Measurements from ENCODE around the gene OGFR.
"Not testable (repeated sequence)": the region's sequence is repeated elsewhere in the genome, so short reads cannot be mapped to it uniquely, and the experiment has no call there.

The OGFR gene

GRCh38 chr20:62841705-62842212 is 37.1 kb downstream of the OGFR start:
- no peak for DNase-seq

DNA sequence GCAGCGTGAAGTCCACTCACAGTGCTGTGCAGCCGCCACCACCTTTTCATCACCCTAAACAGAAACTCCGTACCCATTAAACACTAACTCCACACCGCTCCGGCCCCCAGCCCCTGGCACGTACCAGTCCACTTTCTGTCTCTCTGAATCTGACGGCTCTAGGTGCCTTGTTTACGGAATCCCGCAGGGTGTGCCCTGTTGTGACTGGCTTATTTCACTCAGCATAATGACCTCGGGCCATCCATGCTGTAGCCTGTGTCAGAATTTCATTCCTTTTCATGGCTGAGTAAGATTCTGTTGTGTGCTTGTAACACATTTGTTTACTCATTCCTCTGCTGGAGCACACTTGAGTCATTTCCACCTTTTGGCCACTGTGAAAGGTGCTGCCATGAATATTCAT is 39.0 kb downstream of the OGFR start:
- DNase-seq = no peak

DNA sequence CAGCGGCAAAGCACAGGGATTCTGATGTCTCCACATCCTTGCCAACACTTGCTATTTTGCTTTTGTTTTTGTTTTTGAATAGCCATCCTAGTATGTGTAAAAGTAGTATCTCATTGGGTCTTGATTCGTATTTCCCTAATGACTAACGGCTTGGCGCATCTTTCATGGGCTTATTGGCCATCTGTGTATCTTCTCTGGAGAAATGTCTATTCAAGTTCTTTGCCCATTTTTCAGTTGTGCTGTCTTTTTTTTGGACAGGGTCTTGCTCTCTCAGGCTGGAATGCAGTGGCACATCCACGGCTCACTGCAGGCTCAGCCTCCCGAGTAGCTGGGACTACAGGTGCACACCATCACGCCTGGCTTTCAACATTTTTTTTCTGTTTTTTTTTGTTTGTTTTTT is 39.5 kb downstream of the OGFR start:
- DNase-seq = no peak

GRCh38 chr20:62845416-62846160 is 41.0 kb downstream of the OGFR start:
- no peak for DNase-seq

DNA sequence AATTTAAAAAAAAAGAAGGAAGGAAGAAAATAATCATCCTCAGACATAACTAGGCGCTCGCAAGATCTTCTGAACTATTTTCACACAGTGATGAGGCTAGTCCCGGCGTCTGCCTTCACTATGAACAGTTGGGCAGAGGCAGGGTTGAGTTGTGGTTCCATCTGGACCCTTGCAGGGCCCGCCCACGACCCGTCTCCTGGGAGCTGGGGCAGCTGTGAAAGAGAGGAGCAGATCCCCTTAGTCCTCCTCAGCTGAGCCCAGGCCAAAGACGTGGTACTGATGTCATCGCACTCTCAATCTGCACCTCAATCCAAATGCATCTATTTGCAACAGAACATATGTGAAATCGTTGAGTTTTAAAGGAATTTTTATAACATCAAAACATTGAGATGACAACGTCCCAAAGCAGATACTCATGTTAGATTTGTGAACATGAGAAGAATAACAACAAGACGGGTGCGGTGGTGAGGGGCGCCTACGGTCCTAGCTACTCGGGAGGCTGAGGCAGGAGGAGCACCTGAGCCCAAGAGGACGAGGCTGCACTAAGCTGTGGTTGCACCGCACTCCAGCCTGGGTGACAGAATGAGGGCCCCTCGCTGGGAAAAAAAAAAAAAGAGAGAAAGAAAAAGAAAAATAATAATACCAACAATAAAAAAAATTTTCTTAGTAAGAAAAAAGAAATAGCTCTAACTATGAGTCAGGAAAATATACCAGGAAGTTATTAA is 41.7 kb downstream of the OGFR start:
- no peak for DNase-seq

- not testable (repeated sequence) for DNase-seq
Measured at GRCh38 chr20:62848917-62849316, 44.3 kb downstream of the OGFR start.

DNA sequence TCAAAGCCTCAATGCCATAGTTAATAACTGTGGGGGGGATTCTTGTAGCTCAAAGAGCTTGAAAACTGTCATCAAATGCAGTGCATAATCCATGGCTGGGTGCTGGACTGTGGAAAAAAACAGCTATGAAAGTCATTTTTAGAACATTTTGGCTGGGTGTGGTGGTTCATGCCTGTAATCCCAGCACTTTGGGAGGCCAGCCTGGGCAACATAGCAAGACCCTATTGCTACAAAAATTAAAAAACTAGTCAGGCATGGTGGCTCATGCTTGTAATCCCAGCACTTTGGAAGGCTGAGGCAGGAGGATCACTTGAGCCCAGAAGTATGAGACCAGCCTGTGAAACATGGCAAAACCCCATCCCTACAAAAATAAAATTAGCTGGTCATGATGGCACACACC is 44.8 kb downstream of the OGFR start:
- no peak for DNase-seq

DNA sequence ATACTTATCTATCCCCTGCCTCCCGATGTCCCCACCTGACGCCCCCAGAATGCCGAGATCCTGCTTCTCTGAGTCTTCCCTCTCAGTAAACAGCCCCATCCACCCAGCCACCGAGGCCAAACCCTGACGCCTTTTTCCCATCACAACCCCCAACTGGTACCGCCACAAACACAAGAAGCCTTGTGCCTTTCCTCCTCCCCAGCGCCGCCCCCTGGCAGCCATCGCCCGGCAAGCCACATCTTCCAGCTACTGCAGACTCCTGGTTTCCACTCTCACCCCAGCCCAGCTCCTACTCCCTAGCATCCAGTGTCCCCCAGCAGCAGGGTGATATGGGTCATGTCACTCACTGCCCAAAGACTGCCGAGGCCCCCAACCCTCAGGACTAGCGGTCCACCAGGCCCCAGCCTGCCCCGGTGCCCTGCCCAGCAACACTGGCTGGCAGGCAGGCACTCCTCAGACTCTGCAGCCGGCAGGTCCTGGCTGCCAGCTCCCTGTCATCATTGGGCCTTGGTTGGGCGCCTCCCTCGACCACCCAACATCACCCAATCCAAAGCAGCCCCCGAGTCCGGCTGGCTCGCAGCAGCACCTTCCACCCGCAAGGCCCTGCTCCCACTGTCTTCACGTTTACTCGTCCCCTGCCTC is 45.8 kb downstream of the OGFR start:
- no peak for DNase-seq

GRCh38 chr20:62852196-62852595 is 47.6 kb downstream of the OGFR start:
- DNase-seq = no peak

DNA sequence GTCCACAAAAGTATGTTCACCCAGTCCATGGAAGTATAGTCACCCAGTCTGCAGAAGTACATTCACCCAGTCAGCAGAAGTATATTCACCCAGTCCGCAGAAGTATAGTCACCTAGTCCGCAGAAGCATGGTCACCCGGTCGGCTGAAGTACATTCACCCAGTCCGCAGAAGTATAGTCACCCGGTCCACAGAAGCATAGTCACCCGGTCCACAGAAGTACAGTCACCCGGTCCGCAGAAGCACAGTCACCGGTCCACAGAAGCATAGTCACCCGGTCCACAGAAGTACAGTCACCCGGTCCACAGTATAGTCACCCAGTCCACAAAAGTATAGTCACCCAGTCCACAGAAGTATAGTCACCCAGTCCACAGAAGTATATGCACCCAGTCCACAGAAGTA is 48.2 kb downstream of the OGFR start:
- DNase-seq = no peak

GRCh38 chr20:62853304-62853703 is 48.7 kb downstream of the OGFR start:
- DNase-seq = not testable (repeated sequence)

DNA sequence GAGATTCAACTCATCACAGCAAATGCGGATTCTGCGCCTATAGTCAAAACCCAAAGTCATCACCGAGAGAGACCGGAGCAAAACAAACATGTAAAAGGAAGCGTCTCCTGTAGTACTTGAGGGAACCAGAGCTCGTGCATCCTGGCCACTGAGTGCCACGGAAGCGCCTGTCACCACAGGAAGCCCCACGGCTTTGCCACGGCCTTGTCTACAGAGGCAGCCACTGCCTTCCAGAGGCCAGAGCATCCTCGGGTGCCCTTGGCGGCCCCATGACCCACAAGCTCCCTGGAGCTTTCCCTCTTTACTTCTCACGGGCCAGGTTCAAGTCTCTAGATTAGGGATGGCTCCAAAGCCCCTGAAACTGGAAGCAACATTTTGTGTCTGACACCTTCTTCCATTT is 49.5 kb downstream of the OGFR start:
- DNase-seq = no peak

- DNase-seq = no peak
Measured at GRCh38 chr20:62855120-62855519, 50.5 kb downstream of the OGFR start.

DNA sequence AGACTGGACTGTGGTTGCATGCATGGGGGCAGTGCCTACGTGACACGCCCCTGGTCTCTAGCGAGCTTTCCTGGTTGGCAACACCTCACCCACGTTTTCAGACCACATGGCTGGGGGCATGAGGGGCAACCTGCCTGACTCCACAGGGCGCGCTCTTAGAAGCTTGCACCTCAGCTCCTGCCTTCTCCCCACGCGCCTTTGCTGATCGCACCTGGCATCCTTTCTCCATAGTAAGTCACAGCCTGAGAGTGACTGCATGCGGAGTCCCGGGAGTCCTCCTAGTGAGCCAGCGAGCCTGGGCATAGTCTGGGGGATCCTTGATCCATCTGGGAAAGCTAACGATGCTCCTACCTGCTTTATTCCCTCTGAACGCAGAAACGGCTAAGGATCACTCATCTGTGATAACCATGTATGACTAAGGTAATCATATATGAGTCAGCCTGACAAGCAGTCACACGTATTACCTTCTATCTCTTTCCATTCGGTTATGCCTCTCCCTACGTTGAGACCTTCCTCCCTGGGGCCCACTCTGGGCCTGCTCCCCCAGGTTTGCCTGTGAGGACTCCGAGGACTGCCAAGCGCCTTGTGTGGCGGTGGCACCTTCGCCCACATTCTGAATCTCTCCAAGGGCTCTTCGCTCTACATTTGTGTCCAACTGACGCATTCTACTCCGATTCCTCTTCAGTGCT is 52.4 kb downstream of the OGFR start:
- no peak for DNase-seq

GRCh38 chr20:62858058-62858830 is 53.6 kb downstream of the OGFR start:
- DNase-seq = no peak

DNA sequence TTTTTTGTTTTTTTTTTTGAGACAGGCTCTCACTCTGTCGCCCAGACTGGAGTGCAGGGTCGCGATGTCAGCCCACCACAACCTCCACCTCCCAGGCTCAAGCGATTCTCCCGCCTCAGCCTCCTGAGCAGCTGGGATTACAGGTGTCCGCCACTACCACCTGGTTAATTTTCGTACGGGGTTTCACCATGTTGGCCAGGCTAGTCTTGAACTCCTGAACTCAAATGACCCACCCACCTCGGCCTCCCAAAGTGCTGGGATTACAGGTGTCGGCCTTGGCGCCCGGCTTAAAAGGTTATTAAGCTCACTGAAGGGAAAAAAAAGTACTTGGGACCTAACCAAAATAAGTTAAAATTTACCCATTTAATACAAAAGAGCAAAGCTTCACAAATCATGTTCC is 55.1 kb downstream of the OGFR start:
- DNase-seq = no peak

DNA sequence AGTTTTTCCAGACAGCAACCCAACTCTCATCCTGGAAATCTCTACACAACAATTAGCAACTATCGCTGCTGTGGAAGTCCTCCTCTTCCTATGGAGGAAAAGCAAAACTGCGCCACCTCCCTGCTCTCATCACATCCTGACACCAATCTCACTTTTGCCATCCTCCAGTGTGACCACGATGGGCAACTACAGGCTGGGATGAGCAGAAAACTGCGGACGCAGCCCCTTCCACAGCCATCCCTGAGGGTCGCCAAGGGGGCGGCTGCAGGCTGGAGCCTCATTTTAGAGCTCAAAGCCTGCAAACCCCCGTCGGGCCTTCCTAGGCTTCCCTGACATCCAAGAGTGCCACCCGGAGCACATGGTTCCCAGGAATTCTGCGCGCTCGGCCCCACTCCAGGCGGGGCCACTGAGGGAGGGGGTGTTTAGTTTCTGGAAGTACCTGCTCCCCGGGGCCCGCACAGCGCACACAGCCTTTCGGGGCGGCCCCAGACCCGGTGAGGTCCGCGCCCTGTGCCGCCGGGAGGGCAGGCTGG is 55.8 kb downstream of the OGFR start:
- DNase-seq = no peak

GRCh38 chr20:62860924-62861691 is 56.5 kb downstream of the OGFR start:
- peak; percentile 36 for DNase-seq

GRCh38 chr20:62861726-62862336 is 57.2 kb downstream of the OGFR start, which contains the start of gene TCFL5:
TCFL5 (minus strand) TSS chr20:62861822; CDS start chr20:62861670, 152 bp downstream.
- peak; percentile 92 for DNase-seq

Measured in activated CD4-positive, alpha-beta T cell treated with anti-CD3 and anti-CD28 coated beads, Interleukin-2, amount 50 U/mL, for 1 hour (primary cell).